HepG2 (cell line): ENCODE results near the gene C2orf49. TPM values are rescaled to one million over a fixed set of nuclear protein-coding genes. Genes with fewer than 3 reads are reported as not detected.

Source experiments
- EP300 ChIP-seq, 3 experiments: sonication (generic) in 1 of 3; formaldehyde crosslinking in 1 of 3; IDR thresholded peaks; 2 replicates each; pipeline versions ENCODE4 v1.5.1 to v1.6.1; 2011 to 2020; ENCODE audit warnings: low read depth in 2 of 3, low read length in 2 of 3, borderline replicate concordance in 1 of 3, improper control_type of control experiment in 1 of 3, mild to moderate bottlenecking in 1 of 3, missing genetic modification reagents in 1 of 3, moderate library complexity in 1 of 3
- NCOR1 ChIP-seq: fragments of 200-600 bp; sonication (generic); IDR thresholded peaks from 2 replicates; pipeline ENCODE4 v1.7.0; 2017; ENCODE audit warnings: antibody characterized with exemption, low read length, borderline replicate concordance
- PAF1 ChIP-seq: IDR thresholded peaks from 2 replicates; pipeline ENCODE4 v1.6.1; 2016; ENCODE audit warnings: missing genetic modification reagents, missing compliant biosample characterization
- RBM22 ChIP-seq: fragments of 200-400 bp; formaldehyde crosslinking; optimal IDR thresholded peaks from 2 replicates; pipeline ENCODE3; 2017; ENCODE audit warnings: mild to moderate bottlenecking, low read length, moderate library complexity
- ZNF138 ChIP-seq: sonication (generic); formaldehyde crosslinking; IDR thresholded peaks from 2 replicates; pipeline ENCODE4 v1.5.0; 2020; ENCODE audit warnings: mild to moderate bottlenecking, low read depth, missing genetic modification reagents
- ZNF232 ChIP-seq: sonication (generic); formaldehyde crosslinking; IDR thresholded peaks from 2 replicates; pipeline ENCODE4 v1.4.0; 2020; ENCODE audit warnings: missing genetic modification reagents, borderline replicate concordance
- ZNF350 ChIP-seq: sonication (generic); formaldehyde crosslinking; IDR thresholded peaks from 2 replicates; pipeline ENCODE4 v1.4.0; 2020; ENCODE audit warnings: mild to moderate bottlenecking, low read depth, missing genetic modification reagents, borderline replicate concordance
- polyA plus RNA-seq, 8 experiments: library from polyadenylated mRNA; depleted of rRNA in 3 of 8; stranded (reverse) in 7 of 8; unstranded in 1 of 8; fragments of >200 nt; fragmentation: Illumina TruSeq in 4 of 8; extraction: Trizol in 4 of 8; gene quantifications; 2 replicates each; pipeline versions ENCODE4 v1.2.1 to v1.2.3, GENCODE V29; 2011 to 2016; ENCODE audit warnings: low read depth in 4 of 8, missing spikeins in 1 of 8, mixed read lengths in 1 of 8; ENCODE audit not compliant: insufficient read depth in 1 of 8
- total RNA-seq, 5 experiments: library from RNA; depleted of rRNA; stranded (reverse); fragments of >200 nt; fragmentation: Illumina TruSeq; extraction: Trizol; gene quantifications; 2 replicates each; pipeline ENCODE4 v1.2.3, GENCODE V29; 2016; ENCODE audit warnings: low read depth in 1 of 5
- TF ChIP-seq, protein P1 (sequence below): sonication (generic); formaldehyde crosslinking; IDR thresholded peaks from 2 replicates; pipeline ENCODE4 v1.5.0; 2020; ENCODE audit warnings: mild to moderate bottlenecking, missing genetic modification reagents, borderline replicate concordance
- TF ChIP-seq, protein P2 (sequence below): IDR thresholded peaks from 2 replicates; pipeline ENCODE4 v1.4.0; 2020; ENCODE audit warnings: mild to moderate bottlenecking, missing genetic modification reagents
- TF ChIP-seq, protein P3 (sequence below): sonication (generic); formaldehyde crosslinking; IDR thresholded peaks from 2 replicates; pipeline ENCODE4 v1.4.0; 2020; ENCODE audit warnings: missing genetic modification reagents
- TF ChIP-seq, protein P4 (sequence below): sonication (generic); formaldehyde crosslinking; IDR thresholded peaks from 2 replicates; pipeline ENCODE4 v1.4.0; 2020; ENCODE audit warnings: mild to moderate bottlenecking, missing genetic modification reagents

C2orf49 gene
- total and polyA plus RNA-seq, 2 of the 13 experiments (the other 11 are each of a cell fraction or from before 2014, with no cell fraction given) = 24.7 to 28.8 TPM

DNA sequence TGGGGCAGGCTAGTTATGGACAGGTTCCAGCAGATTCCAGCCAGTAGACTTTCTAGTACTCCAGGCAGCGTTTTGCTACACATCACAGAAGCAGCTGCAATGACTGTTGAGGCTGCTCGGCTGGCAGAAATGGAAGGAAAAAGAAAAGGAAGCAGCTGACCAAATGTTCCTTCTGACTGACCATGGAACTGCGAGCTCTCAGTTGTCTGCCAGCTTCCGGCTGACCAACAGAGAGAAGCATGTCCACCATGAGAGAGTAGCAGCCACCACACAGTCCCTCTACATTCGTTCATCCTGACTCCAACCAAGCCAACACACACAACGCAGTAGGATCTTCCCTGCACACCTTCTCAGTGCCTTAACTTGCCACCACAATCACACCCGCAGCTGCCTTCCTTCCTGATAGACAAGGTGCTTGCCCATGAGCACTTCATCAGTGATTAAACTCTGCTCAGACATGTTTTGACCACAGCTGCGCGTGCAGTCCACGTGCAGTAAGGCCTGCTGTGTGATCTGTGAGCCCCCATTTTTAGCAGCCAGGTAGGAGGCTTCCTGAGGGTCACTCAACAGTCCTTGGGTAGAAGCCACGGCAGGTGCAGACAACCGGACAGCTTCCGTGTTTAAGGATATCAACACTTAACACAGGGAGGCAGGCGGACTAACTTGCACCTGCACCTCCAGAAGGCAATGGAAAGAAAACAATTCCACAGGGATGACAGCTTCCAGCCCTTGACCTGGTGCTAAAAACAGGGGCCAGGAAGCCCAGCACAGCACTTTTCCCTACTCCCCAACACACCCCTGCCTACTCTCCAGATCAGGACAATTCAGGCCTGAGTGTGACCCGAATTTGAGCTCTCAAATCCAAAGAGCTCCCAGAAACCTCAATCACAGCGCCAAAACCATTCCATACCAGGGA, 8.8 kb upstream of the C2orf49 start (continued):
- TF ChIP-seq PAF1 (CRISPR knock-in tag) (no peak), ZNF232 (CRISPR knock-in tag) (peak; percentile 98; the same call in 1 of the 2 replicates), NCOR1 (no peak), ZNF350 (0 out of 2 replicates have a peak, but pooled peaks have one; percentile 55), ZNF138 (CRISPR knock-in tag) (0 out of 2 replicates have a peak, but pooled peaks have one; percentile 76), RBM22 (no peak), EP300 (IDR thresholded peaks at IDR 0.05; ENCODE audit: low read depth in 2 of 2, low read length in 2 of 2) (no peak), EP300 (CRISPR knock-in tag; IDR thresholded peaks at IDR 0.05; ENCODE audit: borderline replicate concordance) (peak; percentile 18; the same call in 1 of the 2 replicates)
- TF ChIP-seq, protein P1, sequence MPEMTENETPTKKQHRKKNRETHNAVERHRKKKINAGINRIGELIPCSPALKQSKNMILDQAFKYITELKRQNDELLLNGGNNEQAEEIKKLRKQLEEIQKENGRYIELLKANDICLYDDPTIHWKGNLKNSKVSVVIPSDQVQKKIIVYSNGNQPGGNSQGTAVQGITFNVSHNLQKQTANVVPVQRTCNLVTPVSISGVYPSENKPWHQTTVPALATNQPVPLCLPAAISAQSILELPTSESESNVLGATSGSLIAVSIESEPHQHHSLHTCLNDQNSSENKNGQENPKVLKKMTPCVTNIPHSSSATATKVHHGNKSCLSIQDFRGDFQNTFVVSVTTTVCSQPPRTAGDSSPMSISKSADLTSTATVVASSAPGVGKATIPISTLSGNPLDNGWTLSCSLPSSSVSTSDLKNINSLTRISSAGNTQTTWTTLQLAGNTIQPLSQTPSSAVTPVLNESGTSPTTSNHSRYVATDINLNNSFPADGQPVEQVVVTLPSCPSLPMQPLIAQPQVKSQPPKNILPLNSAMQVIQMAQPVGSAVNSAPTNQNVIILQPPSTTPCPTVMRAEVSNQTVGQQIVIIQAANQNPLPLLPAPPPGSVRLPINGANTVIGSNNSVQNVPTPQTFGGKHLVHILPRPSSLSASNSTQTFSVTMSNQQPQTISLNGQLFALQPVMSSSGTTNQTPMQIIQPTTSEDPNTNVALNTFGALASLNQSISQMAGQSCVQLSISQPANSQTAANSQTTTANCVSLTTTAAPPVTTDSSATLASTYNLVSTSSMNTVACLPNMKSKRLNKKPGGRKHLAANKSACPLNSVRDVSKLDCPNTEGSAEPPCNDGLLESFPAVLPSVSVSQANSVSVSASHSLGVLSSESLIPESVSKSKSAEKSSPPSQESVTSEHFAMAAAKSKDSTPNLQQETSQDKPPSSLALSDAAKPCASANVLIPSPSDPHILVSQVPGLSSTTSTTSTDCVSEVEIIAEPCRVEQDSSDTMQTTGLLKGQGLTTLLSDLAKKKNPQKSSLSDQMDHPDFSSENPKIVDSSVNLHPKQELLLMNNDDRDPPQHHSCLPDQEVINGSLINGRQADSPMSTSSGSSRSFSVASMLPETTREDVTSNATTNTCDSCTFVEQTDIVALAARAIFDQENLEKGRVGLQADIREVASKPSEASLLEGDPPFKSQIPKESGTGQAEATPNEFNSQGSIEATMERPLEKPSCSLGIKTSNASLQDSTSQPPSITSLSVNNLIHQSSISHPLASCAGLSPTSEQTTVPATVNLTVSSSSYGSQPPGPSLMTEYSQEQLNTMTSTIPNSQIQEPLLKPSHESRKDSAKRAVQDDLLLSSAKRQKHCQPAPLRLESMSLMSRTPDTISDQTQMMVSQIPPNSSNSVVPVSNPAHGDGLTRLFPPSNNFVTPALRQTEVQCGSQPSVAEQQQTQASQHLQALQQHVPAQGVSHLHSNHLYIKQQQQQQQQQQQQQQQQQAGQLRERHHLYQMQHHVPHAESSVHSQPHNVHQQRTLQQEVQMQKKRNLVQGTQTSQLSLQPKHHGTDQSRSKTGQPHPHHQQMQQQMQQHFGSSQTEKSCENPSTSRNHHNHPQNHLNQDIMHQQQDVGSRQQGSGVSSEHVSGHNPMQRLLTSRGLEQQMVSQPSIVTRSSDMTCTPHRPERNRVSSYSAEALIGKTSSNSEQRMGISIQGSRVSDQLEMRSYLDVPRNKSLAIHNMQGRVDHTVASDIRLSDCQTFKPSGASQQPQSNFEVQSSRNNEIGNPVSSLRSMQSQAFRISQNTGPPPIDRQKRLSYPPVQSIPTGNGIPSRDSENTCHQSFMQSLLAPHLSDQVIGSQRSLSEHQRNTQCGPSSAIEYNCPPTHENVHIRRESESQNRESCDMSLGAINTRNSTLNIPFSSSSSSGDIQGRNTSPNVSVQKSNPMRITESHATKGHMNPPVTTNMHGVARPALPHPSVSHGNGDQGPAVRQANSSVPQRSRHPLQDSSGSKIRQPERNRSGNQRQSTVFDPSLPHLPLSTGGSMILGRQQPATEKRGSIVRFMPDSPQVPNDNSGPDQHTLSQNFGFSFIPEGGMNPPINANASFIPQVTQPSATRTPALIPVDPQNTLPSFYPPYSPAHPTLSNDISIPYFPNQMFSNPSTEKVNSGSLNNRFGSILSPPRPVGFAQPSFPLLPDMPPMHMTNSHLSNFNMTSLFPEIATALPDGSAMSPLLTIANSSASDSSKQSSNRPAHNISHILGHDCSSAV (CRISPR knock-in tag) = no peak
- TF ChIP-seq, protein P2, sequence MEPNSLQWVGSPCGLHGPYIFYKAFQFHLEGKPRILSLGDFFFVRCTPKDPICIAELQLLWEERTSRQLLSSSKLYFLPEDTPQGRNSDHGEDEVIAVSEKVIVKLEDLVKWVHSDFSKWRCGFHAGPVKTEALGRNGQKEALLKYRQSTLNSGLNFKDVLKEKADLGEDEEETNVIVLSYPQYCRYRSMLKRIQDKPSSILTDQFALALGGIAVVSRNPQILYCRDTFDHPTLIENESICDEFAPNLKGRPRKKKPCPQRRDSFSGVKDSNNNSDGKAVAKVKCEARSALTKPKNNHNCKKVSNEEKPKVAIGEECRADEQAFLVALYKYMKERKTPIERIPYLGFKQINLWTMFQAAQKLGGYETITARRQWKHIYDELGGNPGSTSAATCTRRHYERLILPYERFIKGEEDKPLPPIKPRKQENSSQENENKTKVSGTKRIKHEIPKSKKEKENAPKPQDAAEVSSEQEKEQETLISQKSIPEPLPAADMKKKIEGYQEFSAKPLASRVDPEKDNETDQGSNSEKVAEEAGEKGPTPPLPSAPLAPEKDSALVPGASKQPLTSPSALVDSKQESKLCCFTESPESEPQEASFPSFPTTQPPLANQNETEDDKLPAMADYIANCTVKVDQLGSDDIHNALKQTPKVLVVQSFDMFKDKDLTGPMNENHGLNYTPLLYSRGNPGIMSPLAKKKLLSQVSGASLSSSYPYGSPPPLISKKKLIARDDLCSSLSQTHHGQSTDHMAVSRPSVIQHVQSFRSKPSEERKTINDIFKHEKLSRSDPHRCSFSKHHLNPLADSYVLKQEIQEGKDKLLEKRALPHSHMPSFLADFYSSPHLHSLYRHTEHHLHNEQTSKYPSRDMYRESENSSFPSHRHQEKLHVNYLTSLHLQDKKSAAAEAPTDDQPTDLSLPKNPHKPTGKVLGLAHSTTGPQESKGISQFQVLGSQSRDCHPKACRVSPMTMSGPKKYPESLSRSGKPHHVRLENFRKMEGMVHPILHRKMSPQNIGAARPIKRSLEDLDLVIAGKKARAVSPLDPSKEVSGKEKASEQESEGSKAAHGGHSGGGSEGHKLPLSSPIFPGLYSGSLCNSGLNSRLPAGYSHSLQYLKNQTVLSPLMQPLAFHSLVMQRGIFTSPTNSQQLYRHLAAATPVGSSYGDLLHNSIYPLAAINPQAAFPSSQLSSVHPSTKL = peak; percentile 50
- TF ChIP-seq, protein P3, sequence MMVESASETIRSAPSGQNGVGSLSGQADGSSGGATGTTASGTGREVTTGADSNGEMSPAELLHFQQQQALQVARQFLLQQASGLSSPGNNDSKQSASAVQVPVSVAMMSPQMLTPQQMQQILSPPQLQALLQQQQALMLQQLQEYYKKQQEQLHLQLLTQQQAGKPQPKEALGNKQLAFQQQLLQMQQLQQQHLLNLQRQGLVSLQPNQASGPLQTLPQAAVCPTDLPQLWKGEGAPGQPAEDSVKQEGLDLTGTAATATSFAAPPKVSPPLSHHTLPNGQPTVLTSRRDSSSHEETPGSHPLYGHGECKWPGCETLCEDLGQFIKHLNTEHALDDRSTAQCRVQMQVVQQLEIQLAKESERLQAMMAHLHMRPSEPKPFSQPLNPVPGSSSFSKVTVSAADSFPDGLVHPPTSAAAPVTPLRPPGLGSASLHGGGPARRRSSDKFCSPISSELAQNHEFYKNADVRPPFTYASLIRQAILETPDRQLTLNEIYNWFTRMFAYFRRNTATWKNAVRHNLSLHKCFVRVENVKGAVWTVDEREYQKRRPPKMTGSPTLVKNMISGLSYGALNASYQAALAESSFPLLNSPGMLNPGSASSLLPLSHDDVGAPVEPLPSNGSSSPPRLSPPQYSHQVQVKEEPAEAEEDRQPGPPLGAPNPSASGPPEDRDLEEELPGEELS (CRISPR knock-in tag) = peak; percentile 47; the same call in 1 of the 2 replicates
- TF ChIP-seq, protein P4, sequence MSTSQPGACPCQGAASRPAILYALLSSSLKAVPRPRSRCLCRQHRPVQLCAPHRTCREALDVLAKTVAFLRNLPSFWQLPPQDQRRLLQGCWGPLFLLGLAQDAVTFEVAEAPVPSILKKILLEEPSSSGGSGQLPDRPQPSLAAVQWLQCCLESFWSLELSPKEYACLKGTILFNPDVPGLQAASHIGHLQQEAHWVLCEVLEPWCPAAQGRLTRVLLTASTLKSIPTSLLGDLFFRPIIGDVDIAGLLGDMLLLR (CRISPR knock-in tag) = peak; percentile 66; the same call in 1 of the 2 replicates
